Erythroblast (primary cell): Measurements from ENCODE around the gene DNAH9.
A peak's percentile ranks its signal among the peaks of the same experiment; 100 is the strongest.

ENCODE experiments used
- DNase-seq, 2 experiments: peaks; one replicate each; lab custom pipeline; 2025; lab: John Stamatoyannopoulos, UW
- GATA1 ChIP-seq: IDR thresholded peaks from 2 replicates; pipeline ENCODE4 v1.6.1; 2011; ENCODE audit warnings: low read depth, mild to moderate bottlenecking, control low read depth, low read length, moderate library complexity
- POLR2A ChIP-seq: IDR thresholded peaks from 2 replicates; pipeline ENCODE4 v1.6.1; 2011; ENCODE audit warnings: mild to moderate bottlenecking, low read length

The DNAH9 gene

GRCh38 chr17:11954936-11955335, 356.7 kb downstream of the DNAH9 start:
- no peak for DNase-seq
- TF ChIP-seq GATA1 = no peak

- DNase-seq = no peak
- TF ChIP-seq GATA1 (no peak), POLR2A (no peak)
Observed at GRCh38 chr17:11969565-11969964, 371.3 kb downstream of the DNAH9 start.

- peak in 1 of 2 experiments; percentile 24 for DNase-seq
Observed at GRCh38 chr17:11972741-11973140, 374.5 kb downstream of the DNAH9 start.

- DNase-seq = no peak
- TF ChIP-seq GATA1 (no peak), POLR2A (no peak)
Observed at GRCh38 chr17:11979795-11980194, 381.5 kb downstream of the DNAH9 start.

GRCh38 chr17:11980813-11981212, 382.5 kb downstream of the DNAH9 start:
- DNase-seq = peak; percentile 9 to 36
- TF ChIP-seq POLR2A (no peak), GATA1 (no peak)

GRCh38 chr17:11981862-11982261, 383.6 kb downstream of the DNAH9 start:
- DNase-seq = no peak
- TF ChIP-seq POLR2A (no peak), GATA1 (no peak)

- DNase-seq = no peak
- TF ChIP-seq POLR2A (no peak), GATA1 (no peak)
Observed at GRCh38 chr17:11986179-11986941, 388.1 kb downstream of the DNAH9 start.

- TF ChIP-seq POLR2A (no peak), GATA1 (no peak)
- DNase-seq = peak; percentile 21 to 60
Observed at GRCh38 chr17:11986942-11987329, 388.7 kb downstream of the DNAH9 start.

- DNase-seq = no peak
- TF ChIP-seq GATA1 (no peak), POLR2A (no peak)
Observed at GRCh38 chr17:11990363-11990983, 392.2 kb downstream of the DNAH9 start.

- no peak for TF ChIP-seq POLR2A
- TF ChIP-seq GATA1 = no peak
- no peak for DNase-seq
Observed at GRCh38 chr17:11991461-11991860, 393.2 kb downstream of the DNAH9 start.

- DNase-seq = peak; percentile 79 to 83
- TF ChIP-seq POLR2A = no peak
- no peak for TF ChIP-seq GATA1
Observed at GRCh38 chr17:11996722-11997146, 398.5 kb downstream of the DNAH9 start.

- TF ChIP-seq GATA1 (no peak), POLR2A (peak; percentile 98)
- DNase-seq = peak; percentile 96 to 98
Observed at GRCh38 chr17:11997147-11997971, 399.1 kb downstream of the DNAH9 start, which contains the start of gene ZNF18. Gene ZNF18, minus strand, starts transcription at chr17:11997475. Its CDS starts 4,646 bp downstream, at chr17:11992829.

GRCh38 chr17:11997972-11998233, 399.6 kb downstream of the DNAH9 start:
- no peak for DNase-seq
- TF ChIP-seq POLR2A (no peak), GATA1 (no peak)

- no peak for TF ChIP-seq GATA1
- no peak for TF ChIP-seq POLR2A
- no peak for DNase-seq
Observed at GRCh38 chr17:11999696-12000095, 401.4 kb downstream of the DNAH9 start.
